Ovary (tissue), 9 donors: Measurements from ENCODE around the gene OMD. TPM values are rescaled to one million over a fixed set of nuclear protein-coding genes. Genes with fewer than 3 reads are reported as not detected.

Experiments used
- DNase-seq, 5 donors: peaks; one replicate each; pipeline ENCODE4 v3.0.0-alpha.2; 2019 to 2020
- H3K27ac ChIP-seq, 2 donors: fragments of 200-600 bp; one replicate each; pipeline versions ENCODE4 v1.5.1 to v1.8.0; 2019 to 2022
- H3K27me3 ChIP-seq: fragments of 200-600 bp; one replicate; pipeline ENCODE4 v1.8.0; 2022
- H3K36me3 ChIP-seq: fragments of 200-600 bp; sonication (generic); one replicate; pipeline ENCODE4 v1.5.1; 2019
- H3K4me1 ChIP-seq: one replicate; pipeline ENCODE4 v1.8.1; 2013; ENCODE audit warnings: mild to moderate bottlenecking, moderate library complexity; ENCODE audit not compliant: insufficient read depth
- H3K4me3 ChIP-seq: fragments of 200-600 bp; sonication (generic); one replicate; pipeline ENCODE4 v1.5.1; 2017
- H3K9me3 ChIP-seq, 2 donors: fragments of 200-600 bp in 1 of 2; sonication (generic) in 1 of 2; one replicate each; pipeline versions ENCODE4 v1.5.1 to v1.8.1; 2013 to 2019; ENCODE audit warnings: mild to moderate bottlenecking in 1 of 2, moderate library complexity in 1 of 2
- CTCF ChIP-seq, 3 donors: fragments of 450-650 bp in 2 of 3; fragments of 200-600 bp in 1 of 3; IDR thresholded peaks; one replicate each; pipeline versions ENCODE4 v1.5.1 to v1.8.0; 2016 to 2022; ENCODE audit warnings: antibody characterized with exemption in 3 of 3, mild to moderate bottlenecking in 1 of 3
- EP300 ChIP-seq: sonication (generic); formaldehyde crosslinking; IDR thresholded peaks from one replicate; pipeline ENCODE4 v1.6.1; 2017; ENCODE audit warnings: antibody characterized with exemption
- POLR2A ChIP-seq: fragments of 450-650 bp; IDR thresholded peaks from one replicate; pipeline ENCODE4 v1.6.1; 2017; ENCODE audit warnings: antibody characterized with exemption, mild to moderate bottlenecking, moderate library complexity
- WGBS, 3 donors: extraction: QIAGEN DNeasy Blood & Tissue Kit in 1 of 3; methylation state at CpG; one replicate each; pipeline versions ENCODE4 v1.1.5 to v1.1.7; 2013 to 2017; 5-methylcytosine and 5-hydroxymethylcytosine counted together
- intact Hi-C, 4 donors: fragments of 100-400 bp; cut with DNase I; formaldehyde crosslinking; loops; one replicate each; pipeline versions ENCODE4 v1.11.0 to v1.15.1; 2022 to 2023
- polyA plus RNA-seq, 2 donors: library from polyadenylated mRNA; stranded (reverse); fragments of 200-250 nt in 1 of 2; fragments of 350-450 nt in 1 of 2; fragmentation: Illumina TruSeq in 1 of 2; extraction: RNeasy Lipid Tissue Mini Kit (QIAGEN cat#74804) in 1 of 2; gene quantifications; one replicate each; pipeline ENCODE4 v1.2.3, GENCODE V29; 2013 to 2014
- total RNA-seq, 7 donors: library from RNA; depleted of rRNA in 2 of 7; stranded (reverse); fragments of >200 nt in 2 of 7; fragmentation: NEBNext Ultra II Directional in 3 of 7; extraction: Animal tissue kit (Norgen Biotek cat#: 25700) in 3 of 7; gene quantifications; one replicate each; pipeline versions ENCODE4 v1.1.0 to v1.2.4, GENCODE V29; 2016 to 2023
- donor health status: DM: no; HTN: no; CAD: no; lungs with moderate emphysema.
- donor health status: DM: no; HTN: no; CAD: no.
- donor health status: Bipolar disorder and iron deficiency.
- donor health status: DM: yes; HTN: yes; CAD: no.
- donor health status: DM: no; HTN: no; CAD: no.
- donor health status: DM: yes; HTN: yes; CAD: no.

The OMD gene
- total and polyA plus RNA-seq, 9 donors, result 2.1 to 32.6 (median 18.9) TPM

- no peak for TF ChIP-seq EP300
- Histone ChIP-seq H3K36me3 (no peaks in the 10 kb centered on the region), H3K4me1 (peaks cover 2% of the 10 kb centered on the region), H3K27ac (no peak overlapping the region), H3K9me3 (no peaks in the 10 kb centered on the region), H3K27me3 (no peaks in the 10 kb centered on the region), H3K4me3 (no peak overlapping the region)
- intact Hi-C loops, result no loop called here
- WGBS, 3 donors, result 79 to 95% (median 81%) methylated on average over 3 of the region's 3 CpGs
- DNase-seq, result no peak
These were observed 26.4 kb downstream of the OMD start for GRCh38 chr9:92397853-92398252.

GRCh38 chr9:92395617-92396016, 28.7 kb downstream of the OMD start:
- no peak for DNase-seq
- TF ChIP-seq CTCF (IDR thresholded peaks at IDR 0.05) (no peak), POLR2A (no peak), EP300 (no peak)
- H3K27ac ChIP-seq, result no peak overlapping the region
- no peak overlapping the region for H3K4me3 ChIP-seq
- intact Hi-C loops, result no loop called here
- WGBS, 3 donors, result 89 to 94% (median 92%) methylated on average over 1 of the region's 1 CpG
- no peaks in the 10 kb centered on the region for H3K9me3 ChIP-seq
- no peaks in the 10 kb centered on the region for H3K36me3 ChIP-seq
- no peaks in the 10 kb centered on the region for H3K27me3 ChIP-seq
- no peaks in the 10 kb centered on the region for H3K4me1 ChIP-seq

- Histone ChIP-seq H3K36me3 (no peaks in the 10 kb centered on the region), H3K9me3 (no peaks in the 10 kb centered on the region), H3K27me3 (no peaks in the 10 kb centered on the region), H3K27ac (peak overlapping the region in 1 of 2 donors; percentile 14), H3K4me1 (no peaks in the 10 kb centered on the region), H3K4me3 (no peak overlapping the region)
- WGBS, 3 donors, result 0 to 15% (median 10%) methylated on average over 1 of the region's 1 CpG
- DNase-seq, result no peak
- intact Hi-C loops, result no loop called here
- no peak for TF ChIP-seq EP300
- no peak for TF ChIP-seq POLR2A
- no peak for TF ChIP-seq CTCF (IDR thresholded peaks at IDR 0.05)
These were observed 30.6 kb downstream of the OMD start for GRCh38 chr9:92393686-92394085.

GRCh38 chr9:92392690-92393089, 31.6 kb downstream of the OMD start:
- TF ChIP-seq CTCF (IDR thresholded peaks at IDR 0.05) (no peak), POLR2A (no peak), EP300 (no peak)
- no peaks in the 10 kb centered on the region for H3K36me3 ChIP-seq
- WGBS, 3 donors, result 89 to 95% (median 93%) methylated on average over 2 of the region's 2 CpGs
- no peak overlapping the region for H3K27ac ChIP-seq
- H3K4me3 ChIP-seq, result no peak overlapping the region
- intact Hi-C loops, result no loop called here
- H3K27me3 ChIP-seq, result no peaks in the 10 kb centered on the region
- no peaks in the 10 kb centered on the region for H3K9me3 ChIP-seq
- H3K4me1 ChIP-seq, result no peaks in the 10 kb centered on the region
- no peak for DNase-seq

- 70 to 82% (median 77%) methylated on average over 4 of the region's 4 CpGs for WGBS, 3 donors
- no peaks in the 10 kb centered on the region for H3K27me3 ChIP-seq
- H3K36me3 ChIP-seq, result no peaks in the 10 kb centered on the region
- intact Hi-C loops, result no loop called here
- TF ChIP-seq CTCF (IDR thresholded peaks at IDR 0.05) (no peak), EP300 (no peak), POLR2A (no peak)
- peaks cover 1% of the 10 kb centered on the region for H3K4me1 ChIP-seq
- H3K4me3 ChIP-seq, result no peak overlapping the region
- no peaks in the 10 kb centered on the region for H3K9me3 ChIP-seq
- no peak for DNase-seq
- peak overlapping the region in 1 of 2 donors; percentile 20 for H3K27ac ChIP-seq
These were observed 38.3 kb downstream of the OMD start for GRCh38 chr9:92385953-92386352.
